HCT116 (cell line): ENCODE data around the gene EPS15. TPM values are rescaled to one million over a fixed set of nuclear protein-coding genes. Genes with fewer than 3 reads are reported as not detected.

ENCODE experiments used
- ATAC-seq: fragments of 200-7000 bp; cut with Tn5 transposase; 2 replicates; pipeline ENCODE4 v1.9.1; 2020; ENCODE audit warnings: mild to moderate bottlenecking, moderate library complexity
- BruUV-seq: library from RNA; stranded (reverse); fragments of 400-500 nt; replicated peaks from 2 replicates; lab custom pipeline; 2021; lab: Mats Ljungman, UMichigan
- CTCF ChIA-PET: fragments of 300-600 bp; sonication (Branson Sonifier 250); formaldehyde crosslinking; loops from one replicate; lab custom pipeline; 2021; ENCODE audit warnings: antibody characterized with exemption; lab: Charles Lee
- POLR2A ChIA-PET: fragments of 300-600, 350-600 bp; sonication (Branson Sonifier 250); formaldehyde crosslinking; loops from one replicate; lab custom pipeline; 2021; ENCODE audit warnings: antibody characterized with exemption; lab: Charles Lee
- RAD21 ChIA-PET, 2 experiments: fragments of 300-600 bp; sonication (Branson Sonifier 250); formaldehyde crosslinking; loops; one replicate each; lab custom pipeline; 2023; ENCODE audit warnings: low total read pairs in 2 of 2; ENCODE audit not compliant: uncharacterized antibody in 2 of 2, unreplicated experiment in 2 of 2, low non-redundant PET in 1 of 2; lab: Charles Lee
- DNase-seq: peaks from one replicate; pipeline ENCODE4 v3.0.0-alpha.2; 2010; ENCODE audit warnings: low read depth, low spot score
- H2AFZ ChIP-seq: fragments of 200-600 bp; shearing (Covaris generic), sonication (generic); 2 replicates; pipeline ENCODE4 v1.6.1; 2017; ENCODE audit warnings: low read depth, mixed run types, mixed read lengths, antibody characterized with exemption, low read length; ENCODE audit not compliant: poor library complexity, severe bottlenecking
- H3K27ac ChIP-seq: 2 replicates; pipeline ENCODE4 v1.5.1; 2012; ENCODE audit warnings: low read depth, low read length
- H3K27me3 ChIP-seq: fragments of 200-600 bp; sonication (generic); 2 replicates; pipeline ENCODE4 v1.6.1; 2016; ENCODE audit warnings: mixed run types, low read length, mixed read lengths; ENCODE audit not compliant: insufficient read depth
- H3K36me3 ChIP-seq, 2 experiments: fragments of 200-500 bp in 1 of 2; fragments of 200-600 bp in 1 of 2; sonication (Bioruptor generic) in 1 of 2; sonication (generic) in 1 of 2; 2 replicates each; pipeline versions ENCODE4 v1.5.1 to v1.6.1; 2014 to 2016; ENCODE audit warnings: low read length in 2 of 2, inconsistent platforms in 1 of 2, mixed read lengths in 1 of 2, mixed run types in 1 of 2; ENCODE audit not compliant: insufficient read depth in 2 of 2, control insufficient read depth in 1 of 2
- H3K4me1 ChIP-seq, 2 experiments: fragments of 200-600 bp in 1 of 2; sonication (generic) in 1 of 2; 2 replicates each; pipeline versions ENCODE4 v1.5.1 to v1.6.1; 2012 to 2017; ENCODE audit warnings: low read length in 2 of 2, inconsistent platforms in 1 of 2, mild to moderate bottlenecking in 1 of 2, mixed read lengths in 1 of 2, mixed run types in 1 of 2, moderate library complexity in 1 of 2; ENCODE audit not compliant: insufficient read depth in 2 of 2, control insufficient read depth in 1 of 2
- H3K4me2 ChIP-seq: fragments of 200-600 bp; sonication (generic); 2 replicates; pipeline ENCODE4 v1.6.1; 2017; ENCODE audit warnings: mixed run types, low read length, mixed read lengths
- H3K4me3 ChIP-seq, 2 experiments: fragments of 200-600 bp in 1 of 2; sonication (generic) in 1 of 2; replicated peaks in 1 of 2; 2 replicates each; pipeline ENCODE4 v1.5.1; 2011 to 2016; ENCODE audit warnings: low read length in 2 of 2, control low read depth in 1 of 2, low read depth in 1 of 2, mild to moderate bottlenecking in 1 of 2, mixed read lengths in 1 of 2, mixed run types in 1 of 2
- H3K79me2 ChIP-seq: fragments of 200-600 bp; sonication (generic); 2 replicates; pipeline ENCODE4 v1.6.1; 2017; ENCODE audit warnings: mild to moderate bottlenecking, mixed run types, low read length, moderate library complexity, mixed read lengths; ENCODE audit not compliant: insufficient read depth
- H3K9ac ChIP-seq: fragments of 200-600 bp; sonication (generic); 2 replicates; pipeline ENCODE4 v1.6.1; 2016; ENCODE audit warnings: low read length, mixed read lengths
- H3K9me2 ChIP-seq: fragments of 200-600 bp; sonication (generic), shearing (Covaris generic); 2 replicates; pipeline ENCODE4 v1.6.1; 2017; ENCODE audit warnings: mixed run types, mild to moderate bottlenecking, moderate library complexity; ENCODE audit not compliant: insufficient read depth
- H3K9me3 ChIP-seq, 2 experiments: fragments of 200-500 bp in 1 of 2; fragments of 200-600 bp in 1 of 2; sonication (Bioruptor generic) in 1 of 2; sonication (generic) in 1 of 2; 2 replicates each; pipeline ENCODE4 v1.6.1; 2014 to 2017; ENCODE audit warnings: low read length in 2 of 2, mixed read lengths in 2 of 2, inconsistent platforms in 1 of 2, low read depth in 1 of 2, mild to moderate bottlenecking in 1 of 2, mixed run types in 1 of 2, moderate library complexity in 1 of 2; ENCODE audit not compliant: control insufficient read depth in 1 of 2, insufficient read depth in 1 of 2
- H4K20me1 ChIP-seq: fragments of 200-600 bp; sonication (generic), shearing (Covaris generic); 2 replicates; pipeline ENCODE4 v1.6.1; 2017; ENCODE audit warnings: mixed run types, mild to moderate bottlenecking, moderate library complexity; ENCODE audit not compliant: insufficient read depth
- CEBPB ChIP-seq: IDR thresholded peaks from 2 replicates; pipeline ENCODE4 v1.6.1; 2012; ENCODE audit warnings: low read depth
- EGR1 ChIP-seq: IDR thresholded peaks from 2 replicates; pipeline ENCODE4 v1.6.1; 2012; ENCODE audit warnings: low read depth
- ELF1 ChIP-seq: IDR thresholded peaks from 2 replicates; pipeline ENCODE4 v1.6.1; 2012; ENCODE audit warnings: low read depth, borderline replicate concordance
- EZH2 ChIP-seq: fragments of 200-600 bp; sonication (generic); IDR thresholded peaks from 2 replicates; pipeline ENCODE4 v1.6.1; 2017; ENCODE audit warnings: antibody characterized with exemption, mixed run types
- FOSL1 ChIP-seq: IDR thresholded peaks from 2 replicates; pipeline ENCODE4 v1.6.1; 2012; ENCODE audit warnings: low read depth
- JUND ChIP-seq: IDR thresholded peaks from 2 replicates; pipeline ENCODE4 v1.6.1; 2012
- POLR2A ChIP-seq: IDR thresholded peaks from 2 replicates; pipeline ENCODE4 v1.7.0; 2011; ENCODE audit warnings: borderline replicate concordance; ENCODE audit not compliant: insufficient read depth, insufficient read length; ENCODE audit errors: extremely low read depth
- POLR2AphosphoS5 ChIP-seq: IDR thresholded peaks from 2 replicates; pipeline ENCODE4 v1.6.1; 2011; ENCODE audit warnings: mild to moderate bottlenecking, low read depth, low read length, moderate library complexity
- RAD21 ChIP-seq: IDR thresholded peaks from 2 replicates; pipeline ENCODE4 v1.6.1; 2012; ENCODE audit warnings: low read depth, mild to moderate bottlenecking
- SIN3A ChIP-seq: IDR thresholded peaks from 2 replicates; pipeline ENCODE4 v1.6.1; 2012; ENCODE audit warnings: low read depth
- SP1 ChIP-seq: IDR thresholded peaks from 2 replicates; pipeline ENCODE4 v1.6.1; 2012; ENCODE audit warnings: low read depth
- TCF7L2 ChIP-seq: IDR thresholded peaks from 2 replicates; pipeline ENCODE4 v1.7.0; 2011; ENCODE audit warnings: borderline replicate concordance, inconsistent platforms; ENCODE audit not compliant: insufficient read depth, insufficient read length; ENCODE audit errors: extremely low read depth
- ZFX ChIP-seq: fragments of 450-650 bp; IDR thresholded peaks from 2 replicates; pipeline ENCODE4 v1.6.1; 2017
- intact Hi-C: fragments of 100-400 bp; cut with micrococcal nuclease; formaldehyde crosslinking; loops from 2 replicates; pipeline ENCODE4 v1.10.0; 2022
- total RNA-seq: library from RNA; stranded (reverse); gene quantifications from one replicate; pipeline ENCODE4 v1.2.1, GENCODE V29; 2021; ENCODE audit not compliant: unreplicated experiment
- TF ChIP-seq, protein P1 (sequence below): IDR thresholded peaks from 2 replicates; pipeline ENCODE4 v1.6.1; 2012; ENCODE audit warnings: low read depth

The EPS15 gene
- total RNA-seq, 1 experiment from 2014 or later, result 41.2 TPM

DNA sequence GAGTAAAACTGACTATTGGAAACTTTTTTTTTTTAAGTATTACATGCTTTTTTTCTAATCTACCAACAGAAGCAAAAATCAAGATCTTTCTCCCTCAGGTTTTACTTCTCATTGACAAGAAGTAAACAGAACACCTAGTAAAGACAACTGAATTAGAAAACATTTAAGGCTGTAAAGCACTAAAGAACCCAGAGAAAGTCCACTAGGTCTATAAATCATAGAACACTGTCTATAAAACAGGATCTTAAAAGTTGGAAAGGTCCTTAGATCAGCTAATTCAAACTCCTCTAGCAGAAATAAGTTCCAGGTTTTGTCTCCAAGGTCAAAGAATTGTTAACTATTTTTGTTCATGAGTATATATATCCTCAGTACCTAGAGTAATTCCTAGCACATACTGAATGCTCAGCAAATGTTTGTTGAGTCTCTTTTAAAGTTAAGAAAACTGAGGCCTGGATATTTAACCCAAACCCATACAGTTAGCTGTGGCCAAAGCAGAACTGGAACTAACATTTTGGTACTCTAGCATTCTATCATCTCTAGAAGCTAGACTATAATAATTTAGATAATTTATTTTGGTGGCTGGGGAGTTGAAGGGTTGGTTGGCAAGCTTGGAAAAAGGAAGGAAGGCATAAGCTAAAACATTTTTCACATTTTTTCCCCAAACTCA is 3.0 kb downstream of the EPS15 start:
- DNase-seq, result no peak
- Histone ChIP-seq H3K4me3 (no peak overlapping the region), H3K9me2 (no peaks in the 10 kb centered on the region), H3K27me3 (no peaks in the 10 kb centered on the region), H3K9me3 (no peaks in the 10 kb centered on the region), H3K4me2 (no peak overlapping the region), H3K36me3 (no peaks in the 10 kb centered on the region), H4K20me1 (no peaks in the 10 kb centered on the region), H3K27ac (no peak overlapping the region), H3K79me2 (peaks cover 73% of the 10 kb centered on the region), H3K4me1 (peaks cover 5 to 8% of the 10 kb centered on the region in 2 experiments), H2AFZ (no peak overlapping the region), H3K9ac (no peak overlapping the region)
- RAD21 ChIA-PET, result no interaction called here
- intact Hi-C loops, result no loop called here
- TF ChIP-seq ELF1 (no peak), ZFX (no peak), SP1 (no peak), SIN3A (no peak), FOSL1 (no peak), POLR2A (no peak), CEBPB (no peak), RAD21 (no peak), JUND (no peak), EZH2 (no peak), POLR2AphosphoS5 (no peak), TCF7L2 (no peak), EGR1 (no peak)
- TF ChIP-seq, protein P1, sequence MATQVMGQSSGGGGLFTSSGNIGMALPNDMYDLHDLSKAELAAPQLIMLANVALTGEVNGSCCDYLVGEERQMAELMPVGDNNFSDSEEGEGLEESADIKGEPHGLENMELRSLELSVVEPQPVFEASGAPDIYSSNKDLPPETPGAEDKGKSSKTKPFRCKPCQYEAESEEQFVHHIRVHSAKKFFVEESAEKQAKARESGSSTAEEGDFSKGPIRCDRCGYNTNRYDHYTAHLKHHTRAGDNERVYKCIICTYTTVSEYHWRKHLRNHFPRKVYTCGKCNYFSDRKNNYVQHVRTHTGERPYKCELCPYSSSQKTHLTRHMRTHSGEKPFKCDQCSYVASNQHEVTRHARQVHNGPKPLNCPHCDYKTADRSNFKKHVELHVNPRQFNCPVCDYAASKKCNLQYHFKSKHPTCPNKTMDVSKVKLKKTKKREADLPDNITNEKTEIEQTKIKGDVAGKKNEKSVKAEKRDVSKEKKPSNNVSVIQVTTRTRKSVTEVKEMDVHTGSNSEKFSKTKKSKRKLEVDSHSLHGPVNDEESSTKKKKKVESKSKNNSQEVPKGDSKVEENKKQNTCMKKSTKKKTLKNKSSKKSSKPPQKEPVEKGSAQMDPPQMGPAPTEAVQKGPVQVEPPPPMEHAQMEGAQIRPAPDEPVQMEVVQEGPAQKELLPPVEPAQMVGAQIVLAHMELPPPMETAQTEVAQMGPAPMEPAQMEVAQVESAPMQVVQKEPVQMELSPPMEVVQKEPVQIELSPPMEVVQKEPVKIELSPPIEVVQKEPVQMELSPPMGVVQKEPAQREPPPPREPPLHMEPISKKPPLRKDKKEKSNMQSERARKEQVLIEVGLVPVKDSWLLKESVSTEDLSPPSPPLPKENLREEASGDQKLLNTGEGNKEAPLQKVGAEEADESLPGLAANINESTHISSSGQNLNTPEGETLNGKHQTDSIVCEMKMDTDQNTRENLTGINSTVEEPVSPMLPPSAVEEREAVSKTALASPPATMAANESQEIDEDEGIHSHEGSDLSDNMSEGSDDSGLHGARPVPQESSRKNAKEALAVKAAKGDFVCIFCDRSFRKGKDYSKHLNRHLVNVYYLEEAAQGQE, result no peak
- POLR2A ChIA-PET, result no interaction called here
- CTCF ChIA-PET, result no interaction called here
- no peak for ATAC-seq
- BruUV-seq, result no TSS peak
